IMR-90 (cell line): ENCODE data around the gene KCNE4. TPM values are rescaled to one million over a fixed set of nuclear protein-coding genes. Genes with fewer than 3 reads are reported as not detected.

Source experiments
- ATAC-seq: fragments of 200-7000 bp; cut with Tn5 transposase; 2 replicates; pipeline ENCODE4 v1.9.1; 2020; ENCODE audit warnings: low read depth, mild to moderate bottlenecking, moderate library complexity
- BruUV-seq: library from RNA; stranded (reverse); fragments of 400-500 nt; replicated peaks from 2 replicates; lab custom pipeline; 2021; lab: Mats Ljungman, UMichigan
- CTCF ChIA-PET: fragments of 300-600 bp; formaldehyde crosslinking; extraction: SDS; loops from one replicate; lab custom pipeline; 2021; ENCODE audit warnings: antibody characterized with exemption; lab: Yijun Ruan, JAX
- POLR2A ChIA-PET: fragments of 300-600 bp; sonication (Branson Sonifier 250); formaldehyde crosslinking; loops from one replicate; lab custom pipeline; 2022; ENCODE audit warnings: antibody characterized with exemption; ENCODE audit not compliant: unreplicated experiment; lab: Charles Lee
- DNase-seq: peaks from one replicate; pipeline ENCODE4 v3.0.0; 2013
- H2AFZ ChIP-seq: replicated peaks from 2 replicates; pipeline ENCODE3; 2013; ENCODE audit warnings: low read length, mild to moderate bottlenecking; ENCODE audit not compliant: poor library complexity
- H2AK5ac ChIP-seq: 2 replicates; pipeline ENCODE4 v1.6.1; 2013; ENCODE audit warnings: low read depth, low read length, inconsistent platforms
- H2AK9ac ChIP-seq: replicated peaks from 2 replicates; pipeline ENCODE3; 2013; ENCODE audit warnings: mild to moderate bottlenecking, low read depth, low read length, moderate library complexity; ENCODE audit not compliant: poor library complexity
- H2BK120ac ChIP-seq: 2 replicates; pipeline ENCODE4 v1.6.1; 2013; ENCODE audit warnings: low read depth, low read length, inconsistent platforms
- H2BK15ac ChIP-seq: 3 replicates; pipeline ENCODE4 v1.6.1; 2013; ENCODE audit warnings: low read depth, low read length, inconsistent platforms
- H2BK20ac ChIP-seq: 2 replicates; pipeline ENCODE4 v1.6.1; 2013; ENCODE audit warnings: low read depth, mild to moderate bottlenecking, inconsistent platforms, low read length, moderate library complexity
- H2BK5ac ChIP-seq: 2 replicates; pipeline ENCODE4 v1.6.1; 2013; ENCODE audit warnings: mild to moderate bottlenecking, low read depth, low read length, inconsistent platforms; ENCODE audit not compliant: poor library complexity, severe bottlenecking
- H3K14ac ChIP-seq: replicated peaks from 2 replicates; pipeline ENCODE4 v1.6.1; 2013; ENCODE audit warnings: low read depth, low read length, inconsistent platforms
- H3K18ac ChIP-seq: 2 replicates; pipeline ENCODE4 v1.6.1; 2013; ENCODE audit warnings: low read depth, low read length, control low read depth
- H3K23ac ChIP-seq: 2 replicates; pipeline ENCODE4 v1.6.1; 2013; ENCODE audit warnings: low read depth, low read length, inconsistent platforms
- H3K27ac ChIP-seq: 2 replicates; pipeline ENCODE4 v1.5.1; 2013; ENCODE audit warnings: mild to moderate bottlenecking, control low read depth, low read length; ENCODE audit not compliant: insufficient read depth
- H3K27me3 ChIP-seq: 2 replicates; pipeline ENCODE4 v1.6.1; 2013; ENCODE audit warnings: low read length; ENCODE audit not compliant: control insufficient read depth, insufficient read depth
- H3K36me3 ChIP-seq: 2 replicates; pipeline ENCODE4 v1.6.1; 2013; ENCODE audit warnings: low read length, mixed read lengths; ENCODE audit not compliant: control insufficient read depth, insufficient read depth
- H3K4ac ChIP-seq: 2 replicates; pipeline ENCODE4 v1.6.1; 2013; ENCODE audit warnings: low read depth, low read length, inconsistent platforms
- H3K4me1 ChIP-seq: 2 replicates; pipeline ENCODE4 v1.6.1; 2013; ENCODE audit warnings: low read length, mixed read lengths; ENCODE audit not compliant: control insufficient read depth, insufficient read depth
- H3K4me2 ChIP-seq: 2 replicates; pipeline ENCODE4 v1.6.1; 2013; ENCODE audit warnings: low read depth, mild to moderate bottlenecking, control low read depth, low read length, moderate library complexity
- H3K4me3 ChIP-seq: 2 replicates; pipeline ENCODE4 v1.5.1; 2013; ENCODE audit warnings: low read depth, mild to moderate bottlenecking, control low read depth, low read length, moderate library complexity; ENCODE audit not compliant: insufficient read depth
- H3K56ac ChIP-seq: 2 replicates; pipeline ENCODE4 v1.6.1; 2013; ENCODE audit warnings: low read length, inconsistent platforms; ENCODE audit not compliant: insufficient read depth; ENCODE audit errors: extremely low read depth
- H3K79me1 ChIP-seq, 2 experiments: 2 replicates each; pipeline ENCODE4 v1.6.1; 2013; ENCODE audit warnings: low read length in 2 of 2, inconsistent platforms in 1 of 2, low read depth in 1 of 2
- H3K9ac ChIP-seq: 2 replicates; pipeline ENCODE4 v1.6.1; 2013; ENCODE audit warnings: low read depth, low read length, control low read depth
- H3K9me1 ChIP-seq: 2 replicates; pipeline ENCODE4 v1.6.1; 2013; ENCODE audit warnings: low read length, inconsistent platforms; ENCODE audit not compliant: insufficient read depth
- H3K9me3 ChIP-seq: 2 replicates; pipeline ENCODE4 v1.6.1; 2013; ENCODE audit warnings: low read length; ENCODE audit not compliant: control insufficient read depth, insufficient read depth
- H4K20me1 ChIP-seq: 2 replicates; pipeline ENCODE4 v1.6.1; 2013; ENCODE audit warnings: low read length, inconsistent platforms; ENCODE audit not compliant: insufficient read depth
- H4K5ac ChIP-seq: 2 replicates; pipeline ENCODE4 v1.6.1; 2013; ENCODE audit warnings: mild to moderate bottlenecking, low read depth, low read length, control low read depth
- H4K8ac ChIP-seq, 2 experiments: 2 replicates each; pipeline ENCODE4 v1.6.1; 2013; ENCODE audit warnings: low read depth in 2 of 2, low read length in 2 of 2, control low read depth in 1 of 2, inconsistent platforms in 1 of 2
- H4K91ac ChIP-seq: 2 replicates; pipeline ENCODE4 v1.6.1; 2013; ENCODE audit warnings: low read depth, low read length, inconsistent platforms; ENCODE audit not compliant: insufficient read depth
- BHLHE40 ChIP-seq: fragments of 150-350 bp; IDR thresholded peaks from 2 replicates; pipeline ENCODE4 v1.6.1; 2016; ENCODE audit warnings: mild to moderate bottlenecking, low read depth, low read length
- CEBPB ChIP-seq: IDR thresholded peaks from 2 replicates; pipeline ENCODE4 v1.6.1; 2012; ENCODE audit warnings: low read depth, low read length, improper control_type of control experiment
- CHD1 ChIP-seq: IDR thresholded peaks from 2 replicates; pipeline ENCODE4 v1.6.1; 2012; ENCODE audit warnings: low read depth, low read length, improper control_type of control experiment
- FOS ChIP-seq: fragments of 150-350 bp; IDR thresholded peaks from 2 replicates; pipeline ENCODE4 v1.6.1; 2016; ENCODE audit warnings: low read depth, low read length
- MAFK ChIP-seq: IDR thresholded peaks from 2 replicates; pipeline ENCODE4 v1.6.1; 2012; ENCODE audit warnings: low read depth, low read length, improper control_type of control experiment
- MAZ ChIP-seq: IDR thresholded peaks from 2 replicates; pipeline ENCODE4 v1.6.1; 2012; ENCODE audit warnings: low read depth, mild to moderate bottlenecking, low read length, improper control_type of control experiment, moderate library complexity, borderline replicate concordance
- MXI1 ChIP-seq: IDR thresholded peaks from 2 replicates; pipeline ENCODE4 v1.6.1; 2012; ENCODE audit warnings: low read depth, mild to moderate bottlenecking, low read length, moderate library complexity, borderline replicate concordance
- NFE2L2 ChIP-seq: fragments of 150-350 bp; IDR thresholded peaks from 2 replicates; pipeline ENCODE4 v1.6.1; 2016; ENCODE audit warnings: low read depth, mild to moderate bottlenecking, low read length
- POLR2A ChIP-seq: IDR thresholded peaks from 2 replicates; pipeline ENCODE4 v1.6.1; 2012; ENCODE audit warnings: mild to moderate bottlenecking, low read depth, low read length
- RAD21 ChIP-seq: IDR thresholded peaks from 2 replicates; pipeline ENCODE4 v1.6.1; 2012; ENCODE audit warnings: low read length, improper control_type of control experiment
- RCOR1 ChIP-seq: IDR thresholded peaks from 2 replicates; pipeline ENCODE4 v1.6.1; 2012; ENCODE audit warnings: mild to moderate bottlenecking, low read length, improper control_type of control experiment; ENCODE audit not compliant: insufficient replicate concordance
- RFX5 ChIP-seq: IDR thresholded peaks from 2 replicates; pipeline ENCODE4 v1.8.0; 2012; ENCODE audit warnings: low read depth, mild to moderate bottlenecking, low read length, moderate library complexity
- SMC3 ChIP-seq: fragments of 150-350 bp; IDR thresholded peaks from 2 replicates; pipeline ENCODE4 v1.6.1; 2016; ENCODE audit warnings: low read depth, mild to moderate bottlenecking, antibody characterized with exemption, low read length, moderate library complexity
- WGBS, 2 experiments: methylation state at CpG; one replicate each; pipeline versions ENCODE4 v1.1.5 to v1.1.7; 2013; ENCODE audit warnings: missing lambda C conversion rate in 2 of 2; ENCODE audit not compliant: insufficient read length in 1 of 2; ENCODE audit errors: extremely low coverage in 2 of 2; 5-methylcytosine and 5-hydroxymethylcytosine counted together
- dilution Hi-C: fragments of 300-500 bp; cut with HindIII; formaldehyde crosslinking; loops from one replicate; pipeline ENCODE4 v1.14.3; 2018; ENCODE audit warnings: low sequenced_read_pairs; ENCODE audit not compliant: unreplicated experiment
- in situ Hi-C: fragments of 300-500 bp; cut with MboI; formaldehyde crosslinking; loops from 3 replicates; pipeline ENCODE4 v1.14.3; 2019; ENCODE audit warnings: low sequenced_read_pairs, inconsistent platforms, mixed read lengths
- intact Hi-C: fragments of 100-400 bp; cut with micrococcal nuclease; formaldehyde crosslinking; loops from 2 replicates; pipeline ENCODE4 v1.10.0; 2022
- polyA plus RNA-seq, 3 experiments: library from polyadenylated mRNA; depleted of rRNA; stranded (reverse); fragments of >200 nt; gene quantifications; 2 replicates each; pipeline ENCODE4 v1.2.3, GENCODE V29; 2012; ENCODE audit warnings: low replicate concordance in 1 of 3
- total RNA-seq: library from RNA; depleted of rRNA; stranded (reverse); fragments of >200 nt; gene quantifications from 2 replicates; pipeline ENCODE4 v1.2.3, GENCODE V29; 2012
- TF ChIP-seq, protein P1 (sequence below): fragments of 150-350 bp; IDR thresholded peaks from 2 replicates; pipeline ENCODE4 v1.6.1; 2017; ENCODE audit warnings: mild to moderate bottlenecking, antibody characterized with exemption, low read length, low read depth
- TF ChIP-seq, protein P2 (sequence below): conservative IDR thresholded peaks from 2 replicates; pipeline ENCODE4 v1.5.1; 2012; ENCODE audit warnings: mild to moderate bottlenecking, low read depth, low read length, improper control_type of control experiment
- TF ChIP-seq, protein P3 (sequence below): fragments of 150-350 bp; IDR thresholded peaks from 2 replicates; pipeline ENCODE4 v1.6.1; 2016; ENCODE audit warnings: low read depth, mild to moderate bottlenecking, low read length, moderate library complexity, borderline replicate concordance

The KCNE4 gene
- total and polyA plus RNA-seq, 2 of the 4 experiments (the other 2 are of a cell fraction), result 6.6 to 6.8 TPM

DNA sequence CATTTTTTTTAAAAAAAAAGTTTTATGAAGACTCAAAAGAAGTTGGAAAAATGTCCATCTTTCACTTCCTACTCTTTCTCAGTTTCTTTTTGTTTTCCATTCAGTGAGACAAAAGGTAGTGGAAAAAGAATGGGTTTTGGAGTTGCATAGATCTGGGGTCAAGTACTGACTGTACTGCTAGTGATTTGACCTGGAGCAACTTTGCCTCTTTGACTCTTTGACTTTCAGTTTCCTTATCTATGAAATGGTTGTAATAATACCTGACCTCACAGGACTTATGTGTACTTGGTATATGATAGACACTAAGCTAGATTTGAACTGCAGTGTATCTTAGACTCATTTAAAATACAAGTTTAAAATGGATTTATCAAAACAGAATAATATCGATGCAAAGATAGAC lies 3.5 kb upstream of the KCNE4 start:
- Histone ChIP-seq H2AK5ac (no peak overlapping the region), H4K5ac (no peak overlapping the region), H3K18ac (peak overlapping the region; percentile 18; the same call in 1 of the 2 replicates), H4K91ac (no peak overlapping the region; the same call in 1 of the 2 replicates), H2BK20ac (no peak overlapping the region; the same call in 1 of the 2 replicates), H3K23ac (no peak overlapping the region), H3K27me3 (no peaks in the 10 kb centered on the region), H4K8ac (no peak overlapping the region; a peak in 1 of 4 replicates), H4K20me1 (no peaks in the 10 kb centered on the region), H3K9ac (no peak overlapping the region), H3K56ac (no peak overlapping the region), H2BK15ac (peak overlapping the region; percentile 68; the same call in 2 of the 3 replicates), H3K9me3 (no peaks in the 10 kb centered on the region), H3K79me1 (peaks cover 2 to 10% of the 10 kb centered on the region in 2 experiments; a peak in 3 of 4 replicates), H2AK9ac (no peak overlapping the region), H2BK5ac (peak overlapping the region; percentile 83), H3K4me1 (peaks cover 18% of the 10 kb centered on the region), H2AFZ (no peak overlapping the region), H3K4me3 (no peak overlapping the region), H3K14ac (peak overlapping the region; percentile 34; the same call in 1 of the 2 replicates), H3K36me3 (no peaks in the 10 kb centered on the region), H3K9me1 (peaks cover 6% of the 10 kb centered on the region), H2BK120ac (no peak overlapping the region), H3K4ac (no peak overlapping the region), H3K27ac (no peak overlapping the region), H3K4me2 (no peak overlapping the region)
- TF ChIP-seq POLR2A (no peak), MAZ (no peak), RAD21 (no peak), BHLHE40 (no peak), NFE2L2 (no peak), CHD1 (no peak), SMC3 (no peak), RCOR1 (no peak), MXI1 (no peak), MAFK (no peak), FOS (no peak), CEBPB (no peak), RFX5 (no peak)
- TF ChIP-seq, protein P1, sequence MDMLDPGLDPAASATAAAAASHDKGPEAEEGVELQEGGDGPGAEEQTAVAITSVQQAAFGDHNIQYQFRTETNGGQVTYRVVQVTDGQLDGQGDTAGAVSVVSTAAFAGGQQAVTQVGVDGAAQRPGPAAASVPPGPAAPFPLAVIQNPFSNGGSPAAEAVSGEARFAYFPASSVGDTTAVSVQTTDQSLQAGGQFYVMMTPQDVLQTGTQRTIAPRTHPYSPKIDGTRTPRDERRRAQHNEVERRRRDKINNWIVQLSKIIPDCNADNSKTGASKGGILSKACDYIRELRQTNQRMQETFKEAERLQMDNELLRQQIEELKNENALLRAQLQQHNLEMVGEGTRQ, result no peak
- TF ChIP-seq, protein P2, sequence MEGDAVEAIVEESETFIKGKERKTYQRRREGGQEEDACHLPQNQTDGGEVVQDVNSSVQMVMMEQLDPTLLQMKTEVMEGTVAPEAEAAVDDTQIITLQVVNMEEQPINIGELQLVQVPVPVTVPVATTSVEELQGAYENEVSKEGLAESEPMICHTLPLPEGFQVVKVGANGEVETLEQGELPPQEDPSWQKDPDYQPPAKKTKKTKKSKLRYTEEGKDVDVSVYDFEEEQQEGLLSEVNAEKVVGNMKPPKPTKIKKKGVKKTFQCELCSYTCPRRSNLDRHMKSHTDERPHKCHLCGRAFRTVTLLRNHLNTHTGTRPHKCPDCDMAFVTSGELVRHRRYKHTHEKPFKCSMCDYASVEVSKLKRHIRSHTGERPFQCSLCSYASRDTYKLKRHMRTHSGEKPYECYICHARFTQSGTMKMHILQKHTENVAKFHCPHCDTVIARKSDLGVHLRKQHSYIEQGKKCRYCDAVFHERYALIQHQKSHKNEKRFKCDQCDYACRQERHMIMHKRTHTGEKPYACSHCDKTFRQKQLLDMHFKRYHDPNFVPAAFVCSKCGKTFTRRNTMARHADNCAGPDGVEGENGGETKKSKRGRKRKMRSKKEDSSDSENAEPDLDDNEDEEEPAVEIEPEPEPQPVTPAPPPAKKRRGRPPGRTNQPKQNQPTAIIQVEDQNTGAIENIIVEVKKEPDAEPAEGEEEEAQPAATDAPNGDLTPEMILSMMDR, result no peak
- TF ChIP-seq, protein P3, sequence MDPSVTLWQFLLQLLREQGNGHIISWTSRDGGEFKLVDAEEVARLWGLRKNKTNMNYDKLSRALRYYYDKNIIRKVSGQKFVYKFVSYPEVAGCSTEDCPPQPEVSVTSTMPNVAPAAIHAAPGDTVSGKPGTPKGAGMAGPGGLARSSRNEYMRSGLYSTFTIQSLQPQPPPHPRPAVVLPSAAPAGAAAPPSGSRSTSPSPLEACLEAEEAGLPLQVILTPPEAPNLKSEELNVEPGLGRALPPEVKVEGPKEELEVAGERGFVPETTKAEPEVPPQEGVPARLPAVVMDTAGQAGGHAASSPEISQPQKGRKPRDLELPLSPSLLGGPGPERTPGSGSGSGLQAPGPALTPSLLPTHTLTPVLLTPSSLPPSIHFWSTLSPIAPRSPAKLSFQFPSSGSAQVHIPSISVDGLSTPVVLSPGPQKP, result no peak
- intact Hi-C loops (no loop called here), in situ Hi-C loops (no loop called here), dilution Hi-C loops (no loop called here)
- no CpG with 5 or more reads among the region's 1 CpG for WGBS, 2 experiments
- POLR2A ChIA-PET, result no interaction called here
- DNase-seq (no peak), ATAC-seq (no peak)
- CTCF ChIA-PET, result no interaction called here
- no TSS peak for BruUV-seq
